Suppressor macrophage treated with lipopolysaccharide for 4 hours (primary cell): ENCODE results near the gene VPREB1.
"Not testable (repeated sequence)": the region's sequence is repeated elsewhere in the genome, so short reads cannot be mapped to it uniquely, and the experiment has no call there.

ENCODE experiments used
- DNase-seq: peaks from one replicate; pipeline ENCODE4 v3.0.0-alpha.2; 2020

VPREB1 gene

GRCh38 chr22:22214819-22215329 is 29.7 kb upstream of the VPREB1 start:
- no peak for DNase-seq

- DNase-seq, result no peak
Observed at GRCh38 chr22:22215659-22216449, 28.7 kb upstream of the VPREB1 start.

- no peak for DNase-seq
Observed at GRCh38 chr22:22216450-22216959, 28.1 kb upstream of the VPREB1 start.

GRCh38 chr22:22218302-22218701 is 26.3 kb upstream of the VPREB1 start:
- DNase-seq, result no peak

GRCh38 chr22:22219140-22219996 is 25.2 kb upstream of the VPREB1 start:
- DNase-seq, result no peak

- DNase-seq, result not testable (repeated sequence)
Observed at GRCh38 chr22:22221043-22221442, 23.5 kb upstream of the VPREB1 start.

- DNase-seq, result no peak
Observed at GRCh38 chr22:22226448-22227187, 18.0 kb upstream of the VPREB1 start.

GRCh38 chr22:22228421-22228820 is 16.2 kb upstream of the VPREB1 start:
- DNase-seq, result no peak

- no peak for DNase-seq
Observed at GRCh38 chr22:22228921-22229320, 15.7 kb upstream of the VPREB1 start.

- DNase-seq, result no peak
Observed at GRCh38 chr22:22229683-22230420, 14.7 kb upstream of the VPREB1 start.

- DNase-seq, result no peak
Observed at GRCh38 chr22:22230438-22230837, 14.1 kb upstream of the VPREB1 start.

GRCh38 chr22:22233081-22233480 is 11.5 kb upstream of the VPREB1 start:
- no peak for DNase-seq

- peak; percentile 58 for DNase-seq
Observed at GRCh38 chr22:22235558-22235957, 9.0 kb upstream of the VPREB1 start.

- no peak for DNase-seq
Observed at GRCh38 chr22:22237521-22237920, 7.1 kb upstream of the VPREB1 start.

GRCh38 chr22:22239311-22239939 is 5.2 kb upstream of the VPREB1 start:
- DNase-seq, result no peak

GRCh38 chr22:22241554-22241898 is 3.1 kb upstream of the VPREB1 start:
- DNase-seq, result no peak

- no peak for DNase-seq
Observed at GRCh38 chr22:22242488-22242887, 2.1 kb upstream of the VPREB1 start.

GRCh38 chr22:22243033-22243680 is 1.4 kb upstream of the VPREB1 start:
- DNase-seq, result no peak

- DNase-seq, result no peak
Observed at GRCh38 chr22:22245256-22245909, 797 bp downstream of the VPREB1 start.

- DNase-seq, result no peak
Observed at GRCh38 chr22:22245935-22246525, 1.4 kb downstream of the VPREB1 start.
